NCI-H526 (cell line): ENCODE results near the gene PHLDB2.
"Not testable (repeated sequence)": the region's sequence is repeated elsewhere in the genome, so short reads cannot be mapped to it uniquely, and the experiment has no call there.

Source experiments
- DNase-seq, 2 experiments: peaks; one replicate each; lab custom pipeline; 2025; lab: John Stamatoyannopoulos, UW

PHLDB2 gene

GRCh38 chr3:111859061-111859973 lies at the start of gene PHLDB2:
Gene PHLDB2 (plus strand): TSS chr3:111859265. CDS start chr3:111884078, 24,813 bp downstream.
- DNase-seq: peak; percentile 7 to 74

- no peak for DNase-seq
These were observed 48.2 kb upstream of the PHLDB2 start for GRCh38 chr3:111810909-111811308.

- no peak for DNase-seq
These were observed 47.3 kb upstream of the PHLDB2 start for GRCh38 chr3:111811811-111812210.

GRCh38 chr3:111812701-111813100 lies 46.4 kb upstream of the PHLDB2 start:
- no peak for DNase-seq

- DNase-seq: no peak
These were observed 45.6 kb upstream of the PHLDB2 start for GRCh38 chr3:111813441-111813840.

GRCh38 chr3:111813979-111814378 lies 45.1 kb upstream of the PHLDB2 start:
- DNase-seq: no peak

GRCh38 chr3:111816771-111817170 lies 42.3 kb upstream of the PHLDB2 start:
- not testable (repeated sequence) for DNase-seq

GRCh38 chr3:111819927-111820326 lies 39.1 kb upstream of the PHLDB2 start:
- no peak for DNase-seq

GRCh38 chr3:111820651-111821050 lies 38.4 kb upstream of the PHLDB2 start:
- DNase-seq: no peak

GRCh38 chr3:111821891-111822290 lies 37.2 kb upstream of the PHLDB2 start:
- DNase-seq: no peak

GRCh38 chr3:111822804-111823203 lies 36.3 kb upstream of the PHLDB2 start:
- DNase-seq: no peak

GRCh38 chr3:111823341-111823855 lies 35.7 kb upstream of the PHLDB2 start:
- DNase-seq: no peak

GRCh38 chr3:111824351-111824750 lies 34.7 kb upstream of the PHLDB2 start:
- DNase-seq: no peak

- no peak for DNase-seq
These were observed 31.2 kb upstream of the PHLDB2 start for GRCh38 chr3:111827871-111828270.

GRCh38 chr3:111828530-111828929 lies 30.5 kb upstream of the PHLDB2 start:
- no peak for DNase-seq

- DNase-seq: no peak
These were observed 30.0 kb upstream of the PHLDB2 start for GRCh38 chr3:111829023-111829422.

GRCh38 chr3:111831840-111832239 lies 27.2 kb upstream of the PHLDB2 start:
- DNase-seq: no peak

GRCh38 chr3:111837112-111837511 lies 22.0 kb upstream of the PHLDB2 start:
- DNase-seq: no peak

- DNase-seq: no peak
These were observed 20.9 kb upstream of the PHLDB2 start for GRCh38 chr3:111838133-111838532.

- DNase-seq: no peak
These were observed 13.0 kb upstream of the PHLDB2 start for GRCh38 chr3:111846039-111846438.

- no peak for DNase-seq
These were observed 12.3 kb upstream of the PHLDB2 start for GRCh38 chr3:111846717-111847116.

- DNase-seq: no peak
These were observed 10.8 kb upstream of the PHLDB2 start for GRCh38 chr3:111848283-111848682.

GRCh38 chr3:111848778-111849177 lies 10.3 kb upstream of the PHLDB2 start:
- DNase-seq: no peak

- no peak for DNase-seq
These were observed 8.5 kb upstream of the PHLDB2 start for GRCh38 chr3:111850537-111850936.
